OCI-LY7 (cell line): Measurements from ENCODE around the gene BMPR2. TPM values are rescaled to one million over a fixed set of nuclear protein-coding genes. Genes with fewer than 3 reads are reported as not detected.
"Not testable (repeated sequence)": the region's sequence is repeated elsewhere in the genome, so short reads cannot be mapped to it uniquely, and the experiment has no call there.

Source experiments
- BruUV-seq: library from RNA; stranded (reverse); fragments of 400-500 nt; replicated peaks from 2 replicates; lab custom pipeline; 2021; lab: Mats Ljungman, UMichigan
- CTCF ChIA-PET: fragments of 300-600 bp; sonication (Branson Sonifier 250); formaldehyde crosslinking; loops from one replicate; lab custom pipeline; 2022; ENCODE audit warnings: antibody characterized with exemption; ENCODE audit not compliant: unreplicated experiment; lab: Charles Lee
- POLR2A ChIA-PET: fragments of 300-600 bp; sonication (Branson Sonifier 250); formaldehyde crosslinking; loops from one replicate; lab custom pipeline; 2022; ENCODE audit warnings: antibody characterized with exemption; lab: Charles Lee
- DNase-seq: peaks from one replicate; pipeline ENCODE4 v3.0.0-alpha.2; 2015; ENCODE audit warnings: low spot score
- H2AFZ ChIP-seq: fragments of 200-600 bp; sonication (generic), shearing (Covaris generic); 2 replicates; pipeline ENCODE4 v1.6.1; 2014; ENCODE audit warnings: mild to moderate bottlenecking, antibody characterized with exemption, low read length, moderate library complexity
- H3K27ac ChIP-seq: fragments of 200-600 bp; sonication (generic); 2 replicates; pipeline ENCODE4 v1.5.1; 2014; ENCODE audit warnings: mixed run types, low read depth, mild to moderate bottlenecking, moderate library complexity, low read length, inconsistent platforms; ENCODE audit not compliant: poor library complexity, severe bottlenecking
- H3K36me3 ChIP-seq: fragments of 200-600 bp; sonication (generic); 2 replicates; pipeline ENCODE4 v1.6.1; 2014; ENCODE audit warnings: mild to moderate bottlenecking, antibody characterized with exemption, low read length, moderate library complexity, mixed read lengths; ENCODE audit not compliant: insufficient read depth
- H3K4me1 ChIP-seq: fragments of 200-600 bp; sonication (generic); 2 replicates; pipeline ENCODE4 v1.5.1; 2014; ENCODE audit warnings: mild to moderate bottlenecking, low read length; ENCODE audit not compliant: insufficient read depth, poor library complexity, severe bottlenecking
- H3K4me2 ChIP-seq: fragments of 200-600 bp; sonication (generic); 2 replicates; pipeline ENCODE4 v1.6.1; 2014; ENCODE audit warnings: mild to moderate bottlenecking, low read length
- H3K4me3 ChIP-seq: fragments of 200-600 bp; sonication (generic); 2 replicates; pipeline ENCODE4 v1.5.1; 2014; ENCODE audit warnings: mild to moderate bottlenecking, low read depth, low read length; ENCODE audit not compliant: poor library complexity, severe bottlenecking
- H3K79me2 ChIP-seq: fragments of 200-600 bp; sonication (generic); 2 replicates; pipeline ENCODE4 v1.6.1; 2016; ENCODE audit warnings: low read depth, mild to moderate bottlenecking, low read length, moderate library complexity, mixed read lengths; ENCODE audit not compliant: insufficient read depth
- H3K9me2 ChIP-seq: fragments of 200-600 bp; sonication (generic); 2 replicates; pipeline ENCODE4 v1.6.1; 2016; ENCODE audit warnings: mild to moderate bottlenecking, low read length, mixed read lengths; ENCODE audit not compliant: insufficient read depth
- H3K9me3 ChIP-seq: fragments of 200-600 bp; sonication (generic); 2 replicates; pipeline ENCODE4 v1.6.1; 2014; ENCODE audit warnings: mild to moderate bottlenecking, mixed run types, low read length, mixed read lengths
- H4K20me1 ChIP-seq: fragments of 200-600 bp; sonication (generic); 2 replicates; pipeline ENCODE4 v1.6.1; 2014; ENCODE audit warnings: mild to moderate bottlenecking, antibody characterized with exemption, low read length, moderate library complexity, mixed read lengths; ENCODE audit not compliant: insufficient read depth
- CTCF ChIP-seq: fragments of 200-600 bp; sonication (generic); conservative IDR thresholded peaks from 2 replicates; pipeline ENCODE4 v1.5.1; 2014; ENCODE audit warnings: mild to moderate bottlenecking, antibody characterized with exemption, low read length, moderate library complexity, mixed read lengths
- EZH2phosphoT487 ChIP-seq: fragments of 200-600 bp; sonication (generic); IDR thresholded peaks from 2 replicates; pipeline ENCODE4 v1.6.1; 2018; ENCODE audit warnings: low read depth, borderline replicate concordance, mild to moderate bottlenecking, mixed run types, antibody characterized with exemption, low read length, moderate library complexity, mixed read lengths
- intact Hi-C: fragments of 100-400 bp; cut with micrococcal nuclease; formaldehyde crosslinking; loops from one replicate; pipeline ENCODE4 v1.10.0; 2022; ENCODE audit not compliant: unreplicated experiment
- total RNA-seq, 2 experiments: library from RNA; depleted of rRNA in 1 of 2; stranded (reverse); fragments of >200 nt in 1 of 2; shearing (Covaris generic) in 1 of 2; gene quantifications; 2 replicates each; pipeline ENCODE4 v1.2.3, GENCODE V29; 2014 to 2022

BMPR2 gene
- total RNA-seq, 2 experiments from 2014 or later: 4.3 to 14.7 TPM

GRCh38 chr2:202436626-202437025 lies 60.5 kb downstream of the BMPR2 start:
- Histone ChIP-seq H3K9me3 (no peaks in the 10 kb centered on the region), H3K4me1 (no peaks in the 10 kb centered on the region), H3K27ac (no peak overlapping the region), H3K36me3 (no peaks in the 10 kb centered on the region), H4K20me1 (no peaks in the 10 kb centered on the region), H3K79me2 (no peaks in the 10 kb centered on the region), H3K4me2 (no peak overlapping the region), H3K4me3 (no peak overlapping the region), H2AFZ (no peak overlapping the region), H3K9me2 (no peaks in the 10 kb centered on the region)
- CTCF ChIA-PET: no interaction called here
- no peak for DNase-seq
- TF ChIP-seq CTCF (no peak), EZH2phosphoT487 (no peak)
- no TSS peak for BruUV-seq
- POLR2A ChIA-PET: no interaction called here
- intact Hi-C loops: no loop called here

GRCh38 chr2:202440117-202440516 lies 64.0 kb downstream of the BMPR2 start:
- DNase-seq, H3K27ac ChIP-seq, BruUV-seq, H3K4me1 ChIP-seq, H3K9me2 ChIP-seq, H3K36me3 ChIP-seq, H3K4me3 ChIP-seq, H3K4me2 ChIP-seq, CTCF ChIA-PET, POLR2A ChIA-PET, H4K20me1 ChIP-seq, H3K79me2 ChIP-seq, intact Hi-C loops, H2AFZ ChIP-seq, H3K9me3 ChIP-seq: not testable (repeated sequence)

- no peaks in the 10 kb centered on the region for H3K9me3 ChIP-seq
- TF ChIP-seq EZH2phosphoT487 (no peak), CTCF (no peak)
- intact Hi-C loops: no loop called here
- no peaks in the 10 kb centered on the region for H3K36me3 ChIP-seq
- H3K4me1 ChIP-seq: no peaks in the 10 kb centered on the region
- BruUV-seq: no TSS peak
- no peak overlapping the region for H3K4me2 ChIP-seq
- ChIA-PET CTCF (no interaction called here), POLR2A (no interaction called here)
- H3K4me3 ChIP-seq: no peak overlapping the region
- no peaks in the 10 kb centered on the region for H4K20me1 ChIP-seq
- no peaks in the 10 kb centered on the region for H3K79me2 ChIP-seq
- no peaks in the 10 kb centered on the region for H3K9me2 ChIP-seq
- H2AFZ ChIP-seq: no peak overlapping the region
- no peak overlapping the region for H3K27ac ChIP-seq
- DNase-seq: no peak
These were observed 66.8 kb downstream of the BMPR2 start for GRCh38 chr2:202442882-202443281.
